HepG2 (cell line): Measurements from ENCODE around the gene PARP11. TPM values are rescaled to one million over a fixed set of nuclear protein-coding genes. Genes with fewer than 3 reads are reported as not detected.

Experiments used
- ATAC-seq: fragments of 200-7000 bp; cut with Tn5 transposase; 3 replicates; pipeline ENCODE4 v1.9.1; 2020; ENCODE audit warnings: mild to moderate bottlenecking, moderate library complexity
- BruUV-seq: library from RNA; stranded (reverse); fragments of 400-500 nt; replicated peaks from 2 replicates; lab custom pipeline; 2021; lab: Mats Ljungman, UMichigan
- CTCF ChIA-PET: fragments of 300-600 bp; formaldehyde crosslinking; extraction: SDS; loops from one replicate; lab custom pipeline; 2021; ENCODE audit warnings: low total read pairs, inconsistent platforms, low intra/inter-chr PET ratio; lab: Yijun Ruan, JAX
- POLR2A ChIA-PET: fragments of 350-600 bp; sonication (Branson Sonifier 250); formaldehyde crosslinking; loops from one replicate; lab custom pipeline; 2020; ENCODE audit warnings: antibody characterized with exemption, inconsistent platforms; lab: Yijun Ruan, JAX
- DNase-seq: peaks from one replicate; pipeline ENCODE4 v3.0.0-alpha.2; 2015; ENCODE audit warnings: low spot score
- FAIRE-seq: peaks from 3 replicates; lab custom pipeline; 2011; peaks lifted over from hg19 to GRCh38; lab: Jason Lieb, UNC
- H2AFZ ChIP-seq: one replicate; pipeline ENCODE4 v1.6.1; 2011; ENCODE audit warnings: low read length, inconsistent platforms
- H3K27ac ChIP-seq: fragments of 300-600 bp; 3 replicates; pipeline ENCODE4 v1.8.0; 2011; ENCODE audit warnings: mixed run types, mild to moderate bottlenecking, mixed read lengths, low read length, inconsistent platforms; ENCODE audit not compliant: insufficient read depth; ENCODE audit errors: extremely low read length
- H3K27me3 ChIP-seq, 2 experiments: fragments of 200-600 bp in 1 of 2; 2 replicates in 1 of 2; 3 replicates in 1 of 2; pipeline versions ENCODE4 v1.6.0 to v1.8.0; 2011; ENCODE audit warnings: low read length in 2 of 2, mild to moderate bottlenecking in 2 of 2, moderate library complexity in 2 of 2, inconsistent platforms in 1 of 2; ENCODE audit not compliant: insufficient read depth in 2 of 2, control insufficient read depth in 1 of 2
- H3K36me3 ChIP-seq, 2 experiments: fragments of 200-600 bp in 1 of 2; replicated peaks in 1 of 2; 2 replicates in 1 of 2; 3 replicates in 1 of 2; pipeline versions ENCODE4 v1.5.1 to v1.8.0; 2011; ENCODE audit warnings: low read length in 2 of 2, inconsistent platforms in 1 of 2; ENCODE audit not compliant: insufficient read depth in 2 of 2, control insufficient read depth in 1 of 2
- H3K4me1 ChIP-seq: 2 replicates; pipeline ENCODE4 v1.5.1; 2012; ENCODE audit warnings: low read length, inconsistent platforms; ENCODE audit not compliant: insufficient read depth
- H3K4me2 ChIP-seq: 2 replicates; pipeline ENCODE4 v1.6.0; 2011; ENCODE audit warnings: low read depth, low read length, inconsistent platforms
- H3K4me3 ChIP-seq, 3 experiments: fragments of 200-600 bp in 1 of 3; sonication (generic), shearing (Covaris generic) in 1 of 3; replicated peaks in 1 of 3; 2 replicates each; pipeline ENCODE4 v1.5.1; 2011 to 2016; ENCODE audit warnings: low read length in 3 of 3, inconsistent platforms in 2 of 3, low read depth in 2 of 3, mild to moderate bottlenecking in 2 of 3, control low read depth in 1 of 3, mixed read lengths in 1 of 3; ENCODE audit not compliant: insufficient read depth in 1 of 3
- H3K79me2 ChIP-seq: one replicate; pipeline ENCODE4 v1.6.1; 2011; ENCODE audit warnings: low read length, inconsistent platforms; ENCODE audit not compliant: insufficient read depth
- H3K9ac ChIP-seq: 2 replicates; pipeline ENCODE4 v1.6.0; 2011; ENCODE audit warnings: mild to moderate bottlenecking, low read depth, low read length, inconsistent platforms; ENCODE audit not compliant: insufficient read depth
- H3K9me3 ChIP-seq: 2 replicates; pipeline ENCODE4 v1.5.1; 2012; ENCODE audit warnings: mild to moderate bottlenecking, low read length
- H4K20me1 ChIP-seq: 2 replicates; pipeline ENCODE4 v1.6.0; 2011; ENCODE audit warnings: inconsistent platforms, mild to moderate bottlenecking, low read length, moderate library complexity; ENCODE audit not compliant: insufficient read depth
- EP300 ChIP-seq, 3 experiments: sonication (generic) in 1 of 3; formaldehyde crosslinking in 1 of 3; IDR thresholded peaks; 2 replicates each; pipeline versions ENCODE4 v1.5.1 to v1.6.1; 2011 to 2020; ENCODE audit warnings: low read depth in 2 of 3, low read length in 2 of 3, borderline replicate concordance in 1 of 3, improper control_type of control experiment in 1 of 3, mild to moderate bottlenecking in 1 of 3, missing genetic modification reagents in 1 of 3, moderate library complexity in 1 of 3
- ETV5 ChIP-seq: IDR thresholded peaks from 2 replicates; pipeline ENCODE4 v1.6.1; 2018; ENCODE audit warnings: missing biosample characterization, missing genetic modification reagents, inconsistent platforms, borderline replicate concordance
- HHEX ChIP-seq: IDR thresholded peaks from 2 replicates; pipeline ENCODE4 v1.6.1; 2016; ENCODE audit warnings: control low read depth
- JUNB ChIP-seq: sonication (generic); formaldehyde crosslinking; IDR thresholded peaks from 2 replicates; pipeline ENCODE4 v1.8.0; 2022; ENCODE audit warnings: missing genetic modification reagents, mild to moderate bottlenecking, borderline replicate concordance
- MIER3 ChIP-seq: IDR thresholded peaks from 2 replicates; pipeline ENCODE4 v1.6.1; 2016; ENCODE audit warnings: missing compliant biosample characterization, borderline replicate concordance
- MYC ChIP-seq: sonication (generic); formaldehyde crosslinking; IDR thresholded peaks from 2 replicates; pipeline ENCODE4 v1.9.0; 2021; ENCODE audit warnings: missing genetic modification reagents, borderline replicate concordance
- MZF1 ChIP-seq: sonication (generic); formaldehyde crosslinking; IDR thresholded peaks from 2 replicates; pipeline ENCODE4 v1.8.1; 2023; ENCODE audit warnings: mild to moderate bottlenecking, missing genetic modification reagents, borderline replicate concordance
- SMC3 ChIP-seq: IDR thresholded peaks from 2 replicates; pipeline ENCODE4 v1.6.1; 2011; ENCODE audit warnings: low read length, improper control_type of control experiment
- STAG1 ChIP-seq: sonication (generic); formaldehyde crosslinking; IDR thresholded peaks from 2 replicates; pipeline ENCODE4 v1.4.0; 2020; ENCODE audit warnings: missing genetic modification reagents
- WGBS: methylation state at CpG from one replicate; pipeline ENCODE4 v1.1.6; 2017; ENCODE audit warnings: low lambda C conversion rate; 5-methylcytosine and 5-hydroxymethylcytosine counted together
- in situ Hi-C: cut with HindIII; loops from 2 replicates; pipeline ENCODE4 v1.10.0; 2017; ENCODE audit warnings: low pct_unique_long_range_greater_than_20kb; ENCODE audit not compliant: extremely low pct_ligation_motif_present
- intact Hi-C: fragments of 100-400 bp; cut with micrococcal nuclease; formaldehyde crosslinking; loops from one replicate; pipeline ENCODE4 v1.10.0; 2022; ENCODE audit not compliant: unreplicated experiment
- polyA plus RNA-seq, 8 experiments: library from polyadenylated mRNA; depleted of rRNA in 3 of 8; stranded (reverse) in 7 of 8; unstranded in 1 of 8; fragments of >200 nt; fragmentation: Illumina TruSeq in 4 of 8; extraction: Trizol in 4 of 8; gene quantifications; 2 replicates each; pipeline versions ENCODE4 v1.2.1 to v1.2.3, GENCODE V29; 2011 to 2016; ENCODE audit warnings: low read depth in 4 of 8, missing spikeins in 1 of 8, mixed read lengths in 1 of 8; ENCODE audit not compliant: insufficient read depth in 1 of 8
- total RNA-seq, 5 experiments: library from RNA; depleted of rRNA; stranded (reverse); fragments of >200 nt; fragmentation: Illumina TruSeq; extraction: Trizol; gene quantifications; 2 replicates each; pipeline ENCODE4 v1.2.3, GENCODE V29; 2016; ENCODE audit warnings: low read depth in 1 of 5
- TF ChIP-seq, protein P1 (sequence below): sonication (generic); formaldehyde crosslinking; conservative IDR thresholded peaks from 2 replicates; pipeline ENCODE4 v1.8.0; 2022; ENCODE audit warnings: mild to moderate bottlenecking, moderate library complexity, missing genetic modification reagents
- TF ChIP-seq, protein P2 (sequence below): sonication (generic); formaldehyde crosslinking; IDR thresholded peaks from 2 replicates; pipeline ENCODE4 v1.5.0; 2020; ENCODE audit warnings: mild to moderate bottlenecking, missing genetic modification reagents, moderate library complexity
- TF ChIP-seq, protein P3 (sequence below): sonication (generic); formaldehyde crosslinking; IDR thresholded peaks from 2 replicates; pipeline ENCODE4 v1.5.0; 2020; ENCODE audit warnings: missing genetic modification reagents

PARP11 gene
- total and polyA plus RNA-seq, 2 of the 13 experiments (the other 11 are each of a cell fraction or from before 2014, with no cell fraction given), result 4.0 to 7.6 TPM

DNA sequence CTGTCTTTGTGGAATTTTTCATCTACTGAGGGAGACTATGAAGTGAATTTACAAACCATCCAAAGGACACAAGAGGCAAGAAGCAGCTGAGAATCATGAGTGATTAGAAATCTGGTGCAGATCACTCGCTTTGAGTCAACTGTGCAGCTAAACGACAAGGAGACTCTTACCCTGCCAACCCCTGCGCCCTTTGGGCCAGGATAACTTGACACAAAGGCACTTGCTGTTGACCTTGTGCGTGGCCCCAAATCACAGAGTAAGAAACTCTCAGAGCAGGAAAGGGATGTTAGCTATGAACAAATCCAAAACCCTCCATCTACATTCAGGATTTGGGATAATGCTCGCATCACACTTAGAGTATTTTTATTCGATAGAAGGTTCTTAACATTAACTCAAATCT is 11.5 kb upstream of the PARP11 start:
- ATAC-seq (no peak), DNase-seq (no peak), FAIRE-seq (no peak)
- H3K9ac ChIP-seq, result no peak overlapping the region
- H3K9me3 ChIP-seq, result no peaks in the 10 kb centered on the region
- intact Hi-C loops (loop anchor here (1.0 to 5.0 kb wide), 6 partner anchors 66 to 393 kb away; no protein-coding TSS in a partner anchor), in situ Hi-C loops (loop anchor here (5.0 kb wide), 2 partner anchors 153 to 393 kb away; no protein-coding TSS in a partner anchor)
- H3K27ac ChIP-seq, result no peak overlapping the region
- ChIA-PET CTCF (interaction anchor here (1.3 to 2.2 kb wide), 3 partner anchors 107 to 392 kb away, joined by 3 to 20 read pairs (median 9); no protein-coding TSS in a partner anchor), POLR2A (no interaction called here)
- no peak overlapping the region for H2AFZ ChIP-seq
- TF ChIP-seq, protein P1, sequence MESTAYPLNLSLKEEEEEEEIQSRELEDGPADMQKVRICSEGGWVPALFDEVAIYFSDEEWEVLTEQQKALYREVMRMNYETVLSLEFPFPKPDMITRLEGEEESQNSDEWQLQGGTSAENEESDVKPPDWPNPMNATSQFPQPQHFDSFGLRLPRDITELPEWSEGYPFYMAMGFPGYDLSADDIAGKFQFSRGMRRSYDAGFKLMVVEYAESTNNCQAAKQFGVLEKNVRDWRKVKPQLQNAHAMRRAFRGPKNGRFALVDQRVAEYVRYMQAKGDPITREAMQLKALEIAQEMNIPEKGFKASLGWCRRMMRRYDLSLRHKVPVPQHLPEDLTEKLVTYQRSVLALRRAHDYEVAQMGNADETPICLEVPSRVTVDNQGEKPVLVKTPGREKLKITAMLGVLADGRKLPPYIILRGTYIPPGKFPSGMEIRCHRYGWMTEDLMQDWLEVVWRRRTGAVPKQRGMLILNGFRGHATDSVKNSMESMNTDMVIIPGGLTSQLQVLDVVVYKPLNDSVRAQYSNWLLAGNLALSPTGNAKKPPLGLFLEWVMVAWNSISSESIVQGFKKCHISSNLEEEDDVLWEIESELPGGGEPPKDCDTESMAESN, result no peak
- BruUV-seq, result no TSS peak
- WGBS, result 29% methylated on average over 6 of the region's 6 CpGs
- no peaks in the 10 kb centered on the region for H3K36me3 ChIP-seq
- no peaks in the 10 kb centered on the region for H4K20me1 ChIP-seq
- no peaks in the 10 kb centered on the region; a peak in 2 of 5 replicates for H3K27me3 ChIP-seq
- H3K79me2 ChIP-seq, result no peaks in the 10 kb centered on the region
- 0 out of 2 replicates have a peak, but pooled peaks cover 6% of the 10 kb centered on the region for H3K4me1 ChIP-seq
- H3K4me2 ChIP-seq, result no peak overlapping the region
- no peak overlapping the region for H3K4me3 ChIP-seq

DNA sequence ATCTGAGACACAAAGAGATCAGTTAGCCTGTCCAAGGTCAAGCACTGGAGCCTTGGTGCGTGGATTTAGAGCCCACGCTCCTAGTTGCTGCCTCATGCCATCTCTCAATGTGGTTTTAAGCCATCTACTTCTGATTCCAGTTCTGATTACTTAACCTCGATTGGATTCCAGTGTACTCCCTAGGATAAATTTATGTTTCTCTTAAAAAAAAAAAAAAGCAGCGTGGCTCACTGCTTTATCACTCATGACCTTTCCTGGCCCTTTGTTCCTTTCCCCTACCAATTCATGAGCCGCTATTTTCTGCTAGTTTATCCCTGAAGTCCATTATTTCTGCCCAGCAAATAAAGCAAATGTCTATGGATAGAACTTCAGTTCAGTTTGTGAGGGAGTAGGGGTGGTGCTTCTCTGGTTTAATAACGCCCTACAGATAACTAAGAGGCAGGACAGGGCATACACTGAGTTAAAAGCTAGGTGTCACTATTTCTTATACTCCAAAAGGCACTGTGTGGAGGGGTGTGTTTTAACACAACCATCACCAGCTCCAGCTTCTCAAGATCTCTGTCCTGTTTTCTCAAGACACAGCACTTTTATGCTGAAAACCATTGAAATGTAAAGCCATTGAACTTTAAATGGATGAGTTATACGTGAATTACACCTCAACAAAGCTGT is 9.8 kb upstream of the PARP11 start:
- POLR2A ChIA-PET, result no interaction called here
- Histone ChIP-seq H3K9ac (no peak overlapping the region), H3K27ac (no peak overlapping the region), H4K20me1 (no peaks in the 10 kb centered on the region), H3K36me3 (no peaks in the 10 kb centered on the region), H3K4me3 (no peak overlapping the region), H2AFZ (no peak overlapping the region), H3K4me2 (no peak overlapping the region), H3K27me3 (no peaks in the 10 kb centered on the region; a peak in 1 of 5 replicates), H3K79me2 (no peaks in the 10 kb centered on the region), H3K4me1 (0 out of 2 replicates have a peak, but pooled peaks cover 6% of the 10 kb centered on the region), H3K9me3 (no peaks in the 10 kb centered on the region)
- no TSS peak for BruUV-seq
- in situ Hi-C loops, result no loop called here
- DNase-seq, result peak; percentile 29
- WGBS, result 9% methylated on average over 7 of the region's 7 CpGs
- CTCF ChIA-PET, result interaction anchor here (1.4 kb wide), 2 partner anchors 154 to 394 kb away, joined by 3 to 6 read pairs; no protein-coding TSS in a partner anchor
- ATAC-seq, result peak; percentile 88
- intact Hi-C loops, result no loop called here
- peak; percentile 23 for FAIRE-seq
- TF ChIP-seq, protein P2, sequence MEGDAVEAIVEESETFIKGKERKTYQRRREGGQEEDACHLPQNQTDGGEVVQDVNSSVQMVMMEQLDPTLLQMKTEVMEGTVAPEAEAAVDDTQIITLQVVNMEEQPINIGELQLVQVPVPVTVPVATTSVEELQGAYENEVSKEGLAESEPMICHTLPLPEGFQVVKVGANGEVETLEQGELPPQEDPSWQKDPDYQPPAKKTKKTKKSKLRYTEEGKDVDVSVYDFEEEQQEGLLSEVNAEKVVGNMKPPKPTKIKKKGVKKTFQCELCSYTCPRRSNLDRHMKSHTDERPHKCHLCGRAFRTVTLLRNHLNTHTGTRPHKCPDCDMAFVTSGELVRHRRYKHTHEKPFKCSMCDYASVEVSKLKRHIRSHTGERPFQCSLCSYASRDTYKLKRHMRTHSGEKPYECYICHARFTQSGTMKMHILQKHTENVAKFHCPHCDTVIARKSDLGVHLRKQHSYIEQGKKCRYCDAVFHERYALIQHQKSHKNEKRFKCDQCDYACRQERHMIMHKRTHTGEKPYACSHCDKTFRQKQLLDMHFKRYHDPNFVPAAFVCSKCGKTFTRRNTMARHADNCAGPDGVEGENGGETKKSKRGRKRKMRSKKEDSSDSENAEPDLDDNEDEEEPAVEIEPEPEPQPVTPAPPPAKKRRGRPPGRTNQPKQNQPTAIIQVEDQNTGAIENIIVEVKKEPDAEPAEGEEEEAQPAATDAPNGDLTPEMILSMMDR (CRISPR knock-in tag), result peak; percentile 49
- TF ChIP-seq MYC (CRISPR knock-in tag) (no peak), ETV5 (CRISPR knock-in tag) (no peak), JUNB (no peak), HHEX (no peak), EP300 (IDR thresholded peaks at IDR 0.05; ENCODE audit: low read depth in 2 of 2, low read length in 2 of 2) (no peak), EP300 (CRISPR knock-in tag; IDR thresholded peaks at IDR 0.05; ENCODE audit: borderline replicate concordance) (no peak), SMC3 (peak; percentile 26; the same call in 1 of the 2 replicates), STAG1 (CRISPR knock-in tag) (peak; percentile 49), MZF1 (CRISPR knock-in tag) (no peak), MIER3 (CRISPR knock-in tag) (no peak)
- TF ChIP-seq, protein P3, sequence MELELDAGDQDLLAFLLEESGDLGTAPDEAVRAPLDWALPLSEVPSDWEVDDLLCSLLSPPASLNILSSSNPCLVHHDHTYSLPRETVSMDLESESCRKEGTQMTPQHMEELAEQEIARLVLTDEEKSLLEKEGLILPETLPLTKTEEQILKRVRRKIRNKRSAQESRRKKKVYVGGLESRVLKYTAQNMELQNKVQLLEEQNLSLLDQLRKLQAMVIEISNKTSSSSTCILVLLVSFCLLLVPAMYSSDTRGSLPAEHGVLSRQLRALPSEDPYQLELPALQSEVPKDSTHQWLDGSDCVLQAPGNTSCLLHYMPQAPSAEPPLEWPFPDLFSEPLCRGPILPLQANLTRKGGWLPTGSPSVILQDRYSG (CRISPR knock-in tag), result no peak
